Panc1 (cell line): ENCODE results near the gene LCE7A. TPM values are rescaled to one million over a fixed set of nuclear protein-coding genes. Genes with fewer than 3 reads are reported as not detected.

Experiments used
- ATAC-seq: fragments of 200-7000 bp; cut with Tn5 transposase; 2 replicates; pipeline ENCODE4 v1.9.1; 2020; ENCODE audit warnings: mild to moderate bottlenecking, moderate library complexity
- BruUV-seq: library from RNA; stranded (reverse); fragments of 400-500 nt; replicated peaks from 2 replicates; lab custom pipeline; 2021; lab: Mats Ljungman, UMichigan
- CTCF ChIA-PET: fragments of 300-600 bp; sonication (Branson Sonifier 250); formaldehyde crosslinking; loops from one replicate; lab custom pipeline; 2022; ENCODE audit warnings: antibody characterized with exemption; lab: Charles Lee
- POLR2A ChIA-PET: fragments of 300-600 bp; sonication (Branson Sonifier 250); formaldehyde crosslinking; loops from one replicate; lab custom pipeline; 2022; ENCODE audit warnings: antibody characterized with exemption; lab: Charles Lee
- DNase-seq: peaks from one replicate; pipeline ENCODE4 v3.0.0-alpha.2; 2010; ENCODE audit warnings: low read depth, low spot score
- H3K27ac ChIP-seq: 2 replicates; pipeline ENCODE4 v1.5.1; 2011; ENCODE audit warnings: mild to moderate bottlenecking, low read length, inconsistent platforms
- H3K27me3 ChIP-seq: fragments of 200-500 bp; sonication (Bioruptor generic); 2 replicates; pipeline ENCODE4 v1.6.0; 2014; ENCODE audit warnings: low read length, inconsistent platforms; ENCODE audit not compliant: control insufficient read depth, insufficient read depth
- H3K36me3 ChIP-seq: fragments of 200-500 bp; sonication (Bioruptor generic); 2 replicates; pipeline ENCODE4 v1.5.1; 2014; ENCODE audit warnings: inconsistent platforms, mild to moderate bottlenecking, low read length, moderate library complexity; ENCODE audit not compliant: control insufficient read depth, insufficient read depth
- H3K4me1 ChIP-seq: 2 replicates; pipeline ENCODE4 v1.5.1; 2011; ENCODE audit warnings: inconsistent platforms, mild to moderate bottlenecking, low read length, moderate library complexity; ENCODE audit not compliant: control insufficient read depth, insufficient read depth
- H3K4me3 ChIP-seq, 2 experiments: 2 replicates each; pipeline ENCODE4 v1.5.1; 2011 to 2012; ENCODE audit warnings: low read depth in 2 of 2, low read length in 2 of 2, mild to moderate bottlenecking in 2 of 2, inconsistent platforms in 1 of 2, moderate library complexity in 1 of 2
- H3K9me3 ChIP-seq: fragments of 200-500 bp; sonication (Bioruptor generic); 2 replicates; pipeline ENCODE4 v1.5.1; 2014; ENCODE audit warnings: low read depth, mild to moderate bottlenecking, inconsistent platforms, low read length, moderate library complexity; ENCODE audit not compliant: control insufficient read depth, insufficient read depth
- POLR2AphosphoS5 ChIP-seq: IDR thresholded peaks from 2 replicates; pipeline ENCODE4 v1.6.1; 2012; ENCODE audit warnings: mild to moderate bottlenecking, low read depth, low read length, moderate library complexity
- SIN3A ChIP-seq: IDR thresholded peaks from 2 replicates; pipeline ENCODE4 v1.6.1; 2012; ENCODE audit warnings: low read depth, mild to moderate bottlenecking, low read length, moderate library complexity, borderline replicate concordance; ENCODE audit not compliant: insufficient read depth
- TCF7L2 ChIP-seq: IDR thresholded peaks from 2 replicates; pipeline ENCODE4 v1.6.1; 2011; ENCODE audit warnings: mild to moderate bottlenecking, low read depth, low read length, inconsistent platforms
- in situ Hi-C: cut with HindIII; loops from 2 replicates; pipeline ENCODE4 v1.10.0; 2016; ENCODE audit warnings: low sequenced_read_pairs, low pct_unique_long_range_greater_than_20kb
- intact Hi-C: fragments of 100-400 bp; cut with micrococcal nuclease; formaldehyde crosslinking; loops from one replicate; pipeline ENCODE4 v1.10.0; 2022; ENCODE audit not compliant: unreplicated experiment
- total RNA-seq: library from RNA; stranded (reverse); gene quantifications from one replicate; pipeline ENCODE4 v1.2.1, GENCODE V29; 2021; ENCODE audit not compliant: unreplicated experiment
- TF ChIP-seq, protein P1 (sequence below), 2 experiments: IDR thresholded peaks; 2 replicates each; pipeline ENCODE4 v1.6.1; 2011 to 2012; ENCODE audit warnings: low read depth in 2 of 2, control low read depth in 1 of 2, low read length in 1 of 2, mild to moderate bottlenecking in 1 of 2, moderate library complexity in 1 of 2; ENCODE audit not compliant: insufficient read depth in 1 of 2
- TF ChIP-seq, protein P2 (sequence below): fragments of 450-650 bp; IDR thresholded peaks from 2 replicates; pipeline ENCODE4 v1.5.1; 2017; ENCODE audit warnings: mild to moderate bottlenecking

The LCE7A gene
- total RNA-seq, 1 experiment from 2014 or later, result not detected

DNA sequence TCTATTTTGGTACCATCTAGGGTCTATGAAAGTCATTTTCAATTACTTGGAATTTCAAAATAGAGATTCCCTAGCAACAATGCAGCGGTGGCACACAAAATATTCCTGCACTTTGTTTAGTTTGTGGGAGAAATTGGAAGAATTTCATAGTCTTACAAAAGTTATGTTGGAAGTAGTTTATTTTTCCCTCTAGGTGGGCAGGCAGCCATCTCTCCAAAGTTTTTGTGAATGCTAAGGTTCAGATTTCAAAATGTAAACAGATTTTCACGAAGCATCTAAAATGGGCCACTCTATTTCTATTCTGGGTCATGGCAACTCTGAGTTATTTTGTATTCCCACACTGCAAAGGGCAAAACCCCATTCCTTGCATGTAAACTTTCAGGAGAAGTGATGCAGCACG is 26.3 kb downstream of the LCE7A start:
- CTCF ChIA-PET, result no interaction called here
- ATAC-seq (no peak), DNase-seq (no peak)
- TF ChIP-seq SIN3A, result no peak
- TF ChIP-seq, protein P1, sequence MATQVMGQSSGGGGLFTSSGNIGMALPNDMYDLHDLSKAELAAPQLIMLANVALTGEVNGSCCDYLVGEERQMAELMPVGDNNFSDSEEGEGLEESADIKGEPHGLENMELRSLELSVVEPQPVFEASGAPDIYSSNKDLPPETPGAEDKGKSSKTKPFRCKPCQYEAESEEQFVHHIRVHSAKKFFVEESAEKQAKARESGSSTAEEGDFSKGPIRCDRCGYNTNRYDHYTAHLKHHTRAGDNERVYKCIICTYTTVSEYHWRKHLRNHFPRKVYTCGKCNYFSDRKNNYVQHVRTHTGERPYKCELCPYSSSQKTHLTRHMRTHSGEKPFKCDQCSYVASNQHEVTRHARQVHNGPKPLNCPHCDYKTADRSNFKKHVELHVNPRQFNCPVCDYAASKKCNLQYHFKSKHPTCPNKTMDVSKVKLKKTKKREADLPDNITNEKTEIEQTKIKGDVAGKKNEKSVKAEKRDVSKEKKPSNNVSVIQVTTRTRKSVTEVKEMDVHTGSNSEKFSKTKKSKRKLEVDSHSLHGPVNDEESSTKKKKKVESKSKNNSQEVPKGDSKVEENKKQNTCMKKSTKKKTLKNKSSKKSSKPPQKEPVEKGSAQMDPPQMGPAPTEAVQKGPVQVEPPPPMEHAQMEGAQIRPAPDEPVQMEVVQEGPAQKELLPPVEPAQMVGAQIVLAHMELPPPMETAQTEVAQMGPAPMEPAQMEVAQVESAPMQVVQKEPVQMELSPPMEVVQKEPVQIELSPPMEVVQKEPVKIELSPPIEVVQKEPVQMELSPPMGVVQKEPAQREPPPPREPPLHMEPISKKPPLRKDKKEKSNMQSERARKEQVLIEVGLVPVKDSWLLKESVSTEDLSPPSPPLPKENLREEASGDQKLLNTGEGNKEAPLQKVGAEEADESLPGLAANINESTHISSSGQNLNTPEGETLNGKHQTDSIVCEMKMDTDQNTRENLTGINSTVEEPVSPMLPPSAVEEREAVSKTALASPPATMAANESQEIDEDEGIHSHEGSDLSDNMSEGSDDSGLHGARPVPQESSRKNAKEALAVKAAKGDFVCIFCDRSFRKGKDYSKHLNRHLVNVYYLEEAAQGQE (IDR thresholded peaks at IDR 0.05; ENCODE audit: insufficient read depth in 1 of 2, low read depth in 2 of 2, low read length in 1 of 2), result no peak
- Histone ChIP-seq H3K4me3 (no peak overlapping the region), H3K9me3 (no peaks in the 10 kb centered on the region), H3K27me3 (no peaks in the 10 kb centered on the region; the same call in 1 of the 2 replicates), H3K4me1 (no peaks in the 10 kb centered on the region), H3K36me3 (no peaks in the 10 kb centered on the region), H3K27ac (no peak overlapping the region)
- POLR2A ChIA-PET, result no interaction called here
- in situ Hi-C loops, result no loop called here
- intact Hi-C loops, result no loop called here
- no TSS peak for BruUV-seq

DNA sequence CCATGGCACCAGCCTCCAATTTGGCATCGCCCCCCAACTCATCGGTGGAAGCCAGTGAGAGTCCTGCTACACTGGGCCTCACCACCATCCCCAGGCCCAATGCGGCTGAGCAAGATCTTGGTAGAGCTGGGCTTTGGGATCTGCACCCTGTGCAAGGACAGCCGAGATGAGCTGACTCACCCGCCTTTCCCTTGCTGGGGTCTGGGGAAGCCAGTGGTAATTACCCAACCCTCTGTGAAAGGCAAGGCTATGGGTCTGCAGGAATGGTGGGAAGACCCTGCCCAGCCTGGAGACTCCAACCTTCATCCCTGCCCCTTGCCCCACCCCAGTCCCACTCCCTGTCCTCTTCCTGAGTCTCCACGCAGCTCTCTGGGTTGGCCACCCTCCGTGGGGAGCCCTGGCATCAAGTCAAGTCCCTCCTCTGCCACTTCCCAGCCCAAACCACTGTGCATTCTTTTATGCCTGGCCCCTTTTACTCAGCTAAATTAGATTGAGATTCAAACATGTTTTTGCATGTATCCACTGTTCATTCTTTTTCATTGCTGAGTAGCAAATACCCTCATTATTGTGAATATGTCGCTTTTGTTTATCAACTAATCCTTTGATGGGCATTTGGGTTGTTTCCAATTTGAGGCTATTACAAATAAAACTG is 27.1 kb downstream of the LCE7A start:
- POLR2A ChIA-PET, result no interaction called here
- Histone ChIP-seq H3K36me3 (no peaks in the 10 kb centered on the region), H3K27ac (no peak overlapping the region), H3K27me3 (no peaks in the 10 kb centered on the region; the same call in 1 of the 2 replicates), H3K4me3 (no peak overlapping the region), H3K4me1 (no peaks in the 10 kb centered on the region), H3K9me3 (no peaks in the 10 kb centered on the region)
- CTCF ChIA-PET, result no interaction called here
- DNase-seq (no peak), ATAC-seq (no peak)
- no peak for TF ChIP-seq TCF7L2
- TF ChIP-seq SIN3A, result no peak
- no peak for TF ChIP-seq POLR2AphosphoS5
- TF ChIP-seq, protein P1 (IDR thresholded peaks at IDR 0.05; ENCODE audit: insufficient read depth in 1 of 2, low read depth in 2 of 2, low read length in 1 of 2), result no peak
- TF ChIP-seq, protein P2, sequence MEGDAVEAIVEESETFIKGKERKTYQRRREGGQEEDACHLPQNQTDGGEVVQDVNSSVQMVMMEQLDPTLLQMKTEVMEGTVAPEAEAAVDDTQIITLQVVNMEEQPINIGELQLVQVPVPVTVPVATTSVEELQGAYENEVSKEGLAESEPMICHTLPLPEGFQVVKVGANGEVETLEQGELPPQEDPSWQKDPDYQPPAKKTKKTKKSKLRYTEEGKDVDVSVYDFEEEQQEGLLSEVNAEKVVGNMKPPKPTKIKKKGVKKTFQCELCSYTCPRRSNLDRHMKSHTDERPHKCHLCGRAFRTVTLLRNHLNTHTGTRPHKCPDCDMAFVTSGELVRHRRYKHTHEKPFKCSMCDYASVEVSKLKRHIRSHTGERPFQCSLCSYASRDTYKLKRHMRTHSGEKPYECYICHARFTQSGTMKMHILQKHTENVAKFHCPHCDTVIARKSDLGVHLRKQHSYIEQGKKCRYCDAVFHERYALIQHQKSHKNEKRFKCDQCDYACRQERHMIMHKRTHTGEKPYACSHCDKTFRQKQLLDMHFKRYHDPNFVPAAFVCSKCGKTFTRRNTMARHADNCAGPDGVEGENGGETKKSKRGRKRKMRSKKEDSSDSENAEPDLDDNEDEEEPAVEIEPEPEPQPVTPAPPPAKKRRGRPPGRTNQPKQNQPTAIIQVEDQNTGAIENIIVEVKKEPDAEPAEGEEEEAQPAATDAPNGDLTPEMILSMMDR, result no peak
- in situ Hi-C loops, result no loop called here
- intact Hi-C loops, result no loop called here
- BruUV-seq, result no TSS peak
